Measurements from ENCODE around the gene ZBTB39.

The ZBTB39 gene

GRCh38 chr12:57046086-57046791 is 39.9 kb upstream of the ZBTB39 start:
- Histone ChIP-seq H3K4me1 (ENCODE audit: control insufficient read depth, insufficient read depth, low read length) (no peaks in the 10 kb centered on the region), H3K36me3 (ENCODE audit: insufficient read depth, low read length) (no peaks in the 10 kb centered on the region), H3K9ac (ENCODE audit: low read depth, low read length) (no peak overlapping the region), H3K27me3 (ENCODE audit: control insufficient read depth, insufficient read depth, low read length) (peaks cover 53% of the 10 kb centered on the region), H3K9me3 (replicated peaks; ENCODE audit: low read length) (no peaks in the 10 kb centered on the region), H3K4me2 (ENCODE audit: low read length) (no peak overlapping the region), H3K4me3 (ENCODE audit: low read length) (no peak overlapping the region)

GRCh38 chr12:57044889-57045288 is 38.5 kb upstream of the ZBTB39 start:
- Histone ChIP-seq H3K4me1 (ENCODE audit: control insufficient read depth, insufficient read depth, low read length) (no peaks in the 10 kb centered on the region), H3K36me3 (ENCODE audit: insufficient read depth, low read length) (no peaks in the 10 kb centered on the region), H3K4me3 (ENCODE audit: low read length) (no peak overlapping the region), H3K9me3 (replicated peaks; ENCODE audit: low read length) (no peaks in the 10 kb centered on the region), H3K4me2 (ENCODE audit: low read length) (no peak overlapping the region), H3K27me3 (ENCODE audit: control insufficient read depth, insufficient read depth, low read length) (peaks cover 66% of the 10 kb centered on the region), H3K9ac (ENCODE audit: low read depth, low read length) (no peak overlapping the region)

- Histone ChIP-seq H3K9me3 (replicated peaks; ENCODE audit: low read length) (no peaks in the 10 kb centered on the region), H3K9ac (ENCODE audit: low read depth, low read length) (no peak overlapping the region), H3K36me3 (ENCODE audit: insufficient read depth, low read length) (no peaks in the 10 kb centered on the region), H3K27me3 (ENCODE audit: control insufficient read depth, insufficient read depth, low read length) (peaks cover 70% of the 10 kb centered on the region), H3K4me1 (ENCODE audit: control insufficient read depth, insufficient read depth, low read length) (no peaks in the 10 kb centered on the region), H3K4me3 (ENCODE audit: low read length) (no peak overlapping the region), H3K4me2 (ENCODE audit: low read length) (no peak overlapping the region)
Observed at GRCh38 chr12:57044468-57044867, 38.1 kb upstream of the ZBTB39 start.

GRCh38 chr12:57042695-57043094 is 36.3 kb upstream of the ZBTB39 start:
- H3K36me3 ChIP-seq (ENCODE audit: insufficient read depth, low read length): no peaks in the 10 kb centered on the region
- no peak overlapping the region for H3K4me2 ChIP-seq (ENCODE audit: low read length)
- H3K4me1 ChIP-seq (ENCODE audit: control insufficient read depth, insufficient read depth, low read length): no peaks in the 10 kb centered on the region
- no peak overlapping the region for H3K9ac ChIP-seq (ENCODE audit: low read depth, low read length)
- no peaks in the 10 kb centered on the region for H3K9me3 ChIP-seq (replicated peaks; ENCODE audit: low read length)
- peaks cover 84% of the 10 kb centered on the region for H3K27me3 ChIP-seq (ENCODE audit: control insufficient read depth, insufficient read depth, low read length)
- no peak overlapping the region for H3K4me3 ChIP-seq (ENCODE audit: low read length)

GRCh38 chr12:57040750-57041149 is 34.4 kb upstream of the ZBTB39 start:
- H3K9ac ChIP-seq (ENCODE audit: low read depth, low read length): no peak overlapping the region
- no peaks in the 10 kb centered on the region for H3K36me3 ChIP-seq (ENCODE audit: insufficient read depth, low read length)
- H3K9me3 ChIP-seq (replicated peaks; ENCODE audit: low read length): no peaks in the 10 kb centered on the region
- H3K4me2 ChIP-seq (ENCODE audit: low read length): no peak overlapping the region
- no peaks in the 10 kb centered on the region for H3K4me1 ChIP-seq (ENCODE audit: control insufficient read depth, insufficient read depth, low read length)
- peaks cover 85% of the 10 kb centered on the region for H3K27me3 ChIP-seq (ENCODE audit: control insufficient read depth, insufficient read depth, low read length)
- H3K4me3 ChIP-seq (ENCODE audit: low read length): no peak overlapping the region

- no peak overlapping the region for H3K9ac ChIP-seq (ENCODE audit: low read depth, low read length)
- no peaks in the 10 kb centered on the region for H3K9me3 ChIP-seq (replicated peaks; ENCODE audit: low read length)
- H3K4me3 ChIP-seq (ENCODE audit: low read length): no peak overlapping the region
- peaks cover 82% of the 10 kb centered on the region for H3K27me3 ChIP-seq (ENCODE audit: control insufficient read depth, insufficient read depth, low read length)
- no peak overlapping the region for H3K4me2 ChIP-seq (ENCODE audit: low read length)
- H3K4me1 ChIP-seq (ENCODE audit: control insufficient read depth, insufficient read depth, low read length): no peaks in the 10 kb centered on the region
- no peaks in the 10 kb centered on the region for H3K36me3 ChIP-seq (ENCODE audit: insufficient read depth, low read length)
Observed at GRCh38 chr12:57040211-57040610, 33.9 kb upstream of the ZBTB39 start.

- no peak overlapping the region for H3K4me2 ChIP-seq (ENCODE audit: low read length)
- H3K4me3 ChIP-seq (ENCODE audit: low read length): no peak overlapping the region
- no peaks in the 10 kb centered on the region for H3K4me1 ChIP-seq (ENCODE audit: control insufficient read depth, insufficient read depth, low read length)
- H3K9me3 ChIP-seq (replicated peaks; ENCODE audit: low read length): no peaks in the 10 kb centered on the region
- peaks cover 81% of the 10 kb centered on the region for H3K27me3 ChIP-seq (ENCODE audit: control insufficient read depth, insufficient read depth, low read length)
- no peaks in the 10 kb centered on the region for H3K36me3 ChIP-seq (ENCODE audit: insufficient read depth, low read length)
- no peak overlapping the region for H3K9ac ChIP-seq (ENCODE audit: low read depth, low read length)
Observed at GRCh38 chr12:57039016-57039798, 32.9 kb upstream of the ZBTB39 start.

GRCh38 chr12:57037264-57037663 is 30.9 kb upstream of the ZBTB39 start:
- H3K9ac ChIP-seq (ENCODE audit: low read depth, low read length): no peak overlapping the region
- H3K4me2 ChIP-seq (ENCODE audit: low read length): no peak overlapping the region
- H3K36me3 ChIP-seq (ENCODE audit: insufficient read depth, low read length): no peaks in the 10 kb centered on the region
- peaks cover 75% of the 10 kb centered on the region for H3K27me3 ChIP-seq (ENCODE audit: control insufficient read depth, insufficient read depth, low read length)
- no peak overlapping the region for H3K4me3 ChIP-seq (ENCODE audit: low read length)
- no peaks in the 10 kb centered on the region for H3K4me1 ChIP-seq (ENCODE audit: control insufficient read depth, insufficient read depth, low read length)
- H3K9me3 ChIP-seq (replicated peaks; ENCODE audit: low read length): no peaks in the 10 kb centered on the region

GRCh38 chr12:57033431-57033830 is 27.1 kb upstream of the ZBTB39 start:
- no peak overlapping the region for H3K9ac ChIP-seq (ENCODE audit: low read depth, low read length)
- H3K4me1 ChIP-seq (ENCODE audit: control insufficient read depth, insufficient read depth, low read length): no peaks in the 10 kb centered on the region
- peaks cover 68% of the 10 kb centered on the region for H3K27me3 ChIP-seq (ENCODE audit: control insufficient read depth, insufficient read depth, low read length)
- no peaks in the 10 kb centered on the region for H3K9me3 ChIP-seq (replicated peaks; ENCODE audit: low read length)
- H3K4me2 ChIP-seq (ENCODE audit: low read length): no peak overlapping the region
- no peak overlapping the region for H3K4me3 ChIP-seq (ENCODE audit: low read length)
- no peaks in the 10 kb centered on the region for H3K36me3 ChIP-seq (ENCODE audit: insufficient read depth, low read length)

- no peaks in the 10 kb centered on the region for H3K36me3 ChIP-seq (ENCODE audit: insufficient read depth, low read length)
- H3K27me3 ChIP-seq (ENCODE audit: control insufficient read depth, insufficient read depth, low read length): peaks cover 68% of the 10 kb centered on the region
- H3K9ac ChIP-seq (ENCODE audit: low read depth, low read length): no peak overlapping the region
- H3K4me1 ChIP-seq (ENCODE audit: control insufficient read depth, insufficient read depth, low read length): no peaks in the 10 kb centered on the region
- H3K4me3 ChIP-seq (ENCODE audit: low read length): no peak overlapping the region
- no peaks in the 10 kb centered on the region for H3K9me3 ChIP-seq (replicated peaks; ENCODE audit: low read length)
- H3K4me2 ChIP-seq (ENCODE audit: low read length): no peak overlapping the region
Observed at GRCh38 chr12:57031789-57032188, 25.4 kb upstream of the ZBTB39 start.

- no peaks in the 10 kb centered on the region for H3K4me1 ChIP-seq (ENCODE audit: control insufficient read depth, insufficient read depth, low read length)
- no peak overlapping the region for H3K4me3 ChIP-seq (ENCODE audit: low read length)
- no peaks in the 10 kb centered on the region for H3K36me3 ChIP-seq (ENCODE audit: insufficient read depth, low read length)
- H3K9me3 ChIP-seq (replicated peaks; ENCODE audit: low read length): no peaks in the 10 kb centered on the region
- H3K4me2 ChIP-seq (ENCODE audit: low read length): no peak overlapping the region
- no peak overlapping the region for H3K9ac ChIP-seq (ENCODE audit: low read depth, low read length)
- H3K27me3 ChIP-seq (ENCODE audit: control insufficient read depth, insufficient read depth, low read length): peaks cover 68% of the 10 kb centered on the region
Observed at GRCh38 chr12:57031138-57031725, 24.9 kb upstream of the ZBTB39 start.
